ENCODE data around the gene CLCA2.

DNA sequence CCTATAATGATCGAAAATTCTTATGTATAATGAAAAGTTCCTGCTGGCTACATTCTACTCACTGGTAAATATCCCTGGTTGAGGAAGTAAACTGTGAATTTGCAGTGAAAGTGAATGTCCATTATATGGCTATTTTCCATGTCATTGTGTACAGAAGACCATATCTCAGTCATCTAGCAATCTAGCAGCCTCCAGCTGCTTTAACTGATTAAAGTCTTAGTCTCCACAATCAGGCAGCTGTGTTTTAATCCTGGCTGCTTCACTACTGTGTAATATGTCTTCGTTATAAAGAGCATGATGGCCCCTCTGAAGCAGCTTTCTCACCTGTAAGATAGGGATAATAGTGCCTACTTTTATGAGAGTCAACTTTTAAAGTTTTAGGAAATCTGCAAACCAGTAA lies 11.4 kb downstream of the CLCA2 start:
- TF ChIP-seq, protein P1, sequence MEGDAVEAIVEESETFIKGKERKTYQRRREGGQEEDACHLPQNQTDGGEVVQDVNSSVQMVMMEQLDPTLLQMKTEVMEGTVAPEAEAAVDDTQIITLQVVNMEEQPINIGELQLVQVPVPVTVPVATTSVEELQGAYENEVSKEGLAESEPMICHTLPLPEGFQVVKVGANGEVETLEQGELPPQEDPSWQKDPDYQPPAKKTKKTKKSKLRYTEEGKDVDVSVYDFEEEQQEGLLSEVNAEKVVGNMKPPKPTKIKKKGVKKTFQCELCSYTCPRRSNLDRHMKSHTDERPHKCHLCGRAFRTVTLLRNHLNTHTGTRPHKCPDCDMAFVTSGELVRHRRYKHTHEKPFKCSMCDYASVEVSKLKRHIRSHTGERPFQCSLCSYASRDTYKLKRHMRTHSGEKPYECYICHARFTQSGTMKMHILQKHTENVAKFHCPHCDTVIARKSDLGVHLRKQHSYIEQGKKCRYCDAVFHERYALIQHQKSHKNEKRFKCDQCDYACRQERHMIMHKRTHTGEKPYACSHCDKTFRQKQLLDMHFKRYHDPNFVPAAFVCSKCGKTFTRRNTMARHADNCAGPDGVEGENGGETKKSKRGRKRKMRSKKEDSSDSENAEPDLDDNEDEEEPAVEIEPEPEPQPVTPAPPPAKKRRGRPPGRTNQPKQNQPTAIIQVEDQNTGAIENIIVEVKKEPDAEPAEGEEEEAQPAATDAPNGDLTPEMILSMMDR (conservative IDR thresholded peaks at IDR 0.05; ENCODE audit: low read length) = no peak
- TF ChIP-seq EZH2phosphoT487 (IDR thresholded peaks at IDR 0.05; ENCODE audit: borderline replicate concordance) = no peak
